RKO (cell line): ENCODE data around the gene PLBD1.
A peak's percentile ranks its signal among the peaks of the same experiment; 100 is the strongest.

Source experiments
- DNase-seq: peaks from one replicate; pipeline ENCODE4 v3.0.0-alpha.2; 2016; ENCODE audit warnings: low spot score

The PLBD1 gene

GRCh38 chr12:14570231-14570630 is 2.5 kb upstream of the PLBD1 start:
- no peak for DNase-seq

DNA sequence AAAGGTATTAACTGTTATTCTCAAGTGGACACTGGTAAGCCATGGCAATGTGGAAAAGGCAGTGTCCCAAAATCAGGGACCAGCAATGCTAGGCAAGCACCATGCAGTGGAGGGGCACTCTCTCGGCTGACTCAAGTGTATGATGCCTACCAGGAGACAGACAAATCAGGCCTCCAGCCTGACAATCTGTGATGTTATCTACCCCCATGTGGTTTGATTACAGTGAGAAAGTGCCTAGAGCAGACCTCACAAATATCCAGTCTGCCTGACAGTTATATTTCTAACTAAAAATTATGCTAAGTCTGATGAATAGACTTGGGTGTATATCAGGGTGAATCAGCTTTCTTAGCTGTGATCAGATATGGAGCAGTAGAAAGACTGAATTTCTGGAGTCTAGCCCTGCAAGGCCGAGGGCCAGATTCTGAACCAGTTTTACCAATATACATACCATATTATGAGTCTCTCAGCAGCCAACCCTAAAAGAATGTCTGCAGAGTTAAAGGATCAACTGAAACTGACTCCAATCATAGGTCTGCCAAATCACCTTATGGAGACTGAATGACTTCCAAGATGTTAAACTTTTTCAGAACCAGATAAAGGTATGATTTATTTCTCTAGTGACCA is 3.2 kb downstream of the PLBD1 start:
- no peak for DNase-seq

- no peak for DNase-seq
Measured at GRCh38 chr12:14563046-14563445, 4.6 kb downstream of the PLBD1 start.

DNA sequence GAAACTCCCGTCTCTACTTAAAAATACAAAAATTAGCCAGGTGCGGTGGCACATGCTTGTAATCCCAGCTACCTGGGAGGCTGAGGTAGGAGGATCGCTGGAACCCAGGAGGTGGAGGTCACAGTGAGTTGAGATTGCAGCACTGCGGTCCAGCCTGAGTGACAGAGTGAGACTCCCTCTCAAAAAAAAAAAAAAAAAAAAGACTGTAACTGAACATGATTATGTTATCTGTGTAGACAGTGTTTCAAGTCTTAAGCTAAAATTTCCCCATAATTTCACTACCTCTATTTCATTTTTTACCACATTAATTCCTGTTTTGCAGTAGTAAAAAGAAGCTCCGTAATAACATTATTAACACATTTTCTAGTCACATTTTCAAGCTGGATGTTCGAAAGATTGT is 5.4 kb downstream of the PLBD1 start:
- no peak for DNase-seq

GRCh38 chr12:14561677-14562238 is 5.9 kb downstream of the PLBD1 start:
- DNase-seq: no peak

DNA sequence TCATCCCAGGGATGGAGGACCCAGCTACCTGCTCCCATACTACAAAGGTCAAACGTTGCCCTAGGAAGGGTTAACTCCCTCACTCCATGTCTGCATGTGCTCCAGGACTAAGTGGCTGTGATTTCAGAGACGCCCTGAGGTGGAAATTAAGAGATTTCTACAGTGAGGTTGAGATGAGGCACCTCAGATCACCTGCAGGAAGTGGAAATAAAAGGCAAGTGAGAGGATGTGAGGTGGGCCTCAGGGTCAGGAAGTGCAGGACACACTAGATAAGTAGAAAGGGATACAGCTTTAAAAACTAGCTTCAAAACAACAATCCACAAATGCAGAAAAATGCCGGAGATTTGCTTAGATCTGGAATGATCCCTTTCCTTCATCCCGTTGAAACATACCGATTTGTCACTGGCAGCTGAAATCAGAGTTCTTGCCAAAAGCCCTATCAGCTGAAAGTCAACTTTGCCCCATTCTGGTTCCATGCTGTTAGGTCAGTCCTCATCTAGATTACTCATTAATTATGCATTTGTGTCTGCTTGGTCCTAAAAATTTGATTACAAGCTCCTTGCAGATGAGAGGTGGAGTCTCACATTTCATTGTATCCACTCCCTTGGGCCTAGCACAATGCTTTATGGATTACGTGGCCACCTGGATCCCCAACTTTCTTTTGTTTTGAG is 6.6 kb downstream of the PLBD1 start:
- DNase-seq: no peak

GRCh38 chr12:14558473-14558959 is 9.2 kb downstream of the PLBD1 start:
- no peak for DNase-seq

GRCh38 chr12:14557966-14558365 is 9.7 kb downstream of the PLBD1 start:
- no peak for DNase-seq

DNA sequence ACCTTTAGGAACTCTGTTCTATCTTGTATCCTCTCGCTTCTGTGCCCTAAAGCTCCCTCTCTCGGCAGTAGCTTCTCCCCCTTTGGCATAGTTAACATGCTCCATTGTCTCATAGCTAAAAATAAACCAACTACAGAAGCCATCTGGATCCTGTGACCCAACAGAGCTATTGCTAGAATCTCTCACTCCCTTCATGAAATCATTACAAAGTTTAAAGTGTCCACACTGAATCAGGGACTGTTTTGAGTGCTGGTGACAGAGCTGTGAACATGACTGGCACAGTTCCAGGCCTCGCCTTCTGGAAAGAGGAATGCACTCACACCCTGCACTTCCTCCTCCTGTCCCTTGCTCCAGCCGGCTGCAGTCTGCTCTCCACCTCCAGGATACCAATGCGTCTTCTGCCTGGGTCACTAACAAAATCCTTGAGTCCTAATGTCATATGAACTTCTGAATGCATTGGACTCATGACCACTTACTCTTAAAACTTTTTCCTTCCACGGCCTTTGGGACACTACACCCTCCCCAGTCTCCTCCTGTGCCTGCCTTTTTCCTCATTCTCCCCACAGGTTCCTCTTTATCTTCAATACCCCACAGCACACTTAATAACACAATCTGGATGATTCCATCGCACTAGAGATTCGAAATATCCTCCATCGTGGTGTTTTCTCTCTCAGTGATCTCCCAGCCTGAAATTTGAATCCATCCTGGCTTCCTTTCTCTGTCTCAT is 13.2 kb downstream of the PLBD1 start:
- DNase-seq: no peak

DNA sequence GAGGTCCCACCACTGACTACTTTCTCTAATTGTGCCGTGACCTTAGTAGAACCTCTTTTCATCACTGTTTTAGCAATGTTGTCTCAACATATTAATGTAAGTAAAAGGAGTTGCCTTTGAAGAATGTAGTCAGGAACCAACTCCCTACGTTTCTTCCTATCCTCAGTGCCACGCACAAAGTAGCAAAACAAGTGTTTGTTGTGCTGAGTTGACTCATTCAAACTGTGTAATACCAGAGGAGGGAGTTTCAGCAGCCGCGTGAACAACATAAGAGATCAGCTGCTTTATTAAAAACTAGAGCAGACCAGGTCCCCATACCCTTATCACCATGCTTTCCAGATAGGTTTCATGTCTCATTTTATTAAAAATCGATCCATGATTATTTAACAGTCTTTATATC is 19.1 kb downstream of the PLBD1 start:
- no peak for DNase-seq

DNA sequence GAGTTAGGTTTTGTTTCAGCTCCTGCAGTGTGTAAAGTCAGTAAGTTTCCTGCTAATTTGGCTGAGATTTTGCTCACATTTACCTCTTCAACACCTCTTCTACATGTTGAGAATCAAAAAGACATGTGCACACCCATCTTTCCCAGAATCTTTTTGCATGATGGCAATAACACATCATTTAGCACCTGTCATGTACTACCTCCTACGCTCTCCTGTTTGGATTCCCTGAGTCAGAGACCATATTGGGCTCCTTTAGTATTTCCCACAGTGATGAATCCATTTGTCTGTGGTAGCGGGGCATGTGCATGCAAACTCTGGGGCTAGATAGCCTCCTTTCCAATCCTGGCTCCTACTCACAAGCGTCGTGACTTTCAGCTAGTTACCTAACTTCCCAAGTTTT is 20.1 kb downstream of the PLBD1 start:
- DNase-seq: no peak

DNA sequence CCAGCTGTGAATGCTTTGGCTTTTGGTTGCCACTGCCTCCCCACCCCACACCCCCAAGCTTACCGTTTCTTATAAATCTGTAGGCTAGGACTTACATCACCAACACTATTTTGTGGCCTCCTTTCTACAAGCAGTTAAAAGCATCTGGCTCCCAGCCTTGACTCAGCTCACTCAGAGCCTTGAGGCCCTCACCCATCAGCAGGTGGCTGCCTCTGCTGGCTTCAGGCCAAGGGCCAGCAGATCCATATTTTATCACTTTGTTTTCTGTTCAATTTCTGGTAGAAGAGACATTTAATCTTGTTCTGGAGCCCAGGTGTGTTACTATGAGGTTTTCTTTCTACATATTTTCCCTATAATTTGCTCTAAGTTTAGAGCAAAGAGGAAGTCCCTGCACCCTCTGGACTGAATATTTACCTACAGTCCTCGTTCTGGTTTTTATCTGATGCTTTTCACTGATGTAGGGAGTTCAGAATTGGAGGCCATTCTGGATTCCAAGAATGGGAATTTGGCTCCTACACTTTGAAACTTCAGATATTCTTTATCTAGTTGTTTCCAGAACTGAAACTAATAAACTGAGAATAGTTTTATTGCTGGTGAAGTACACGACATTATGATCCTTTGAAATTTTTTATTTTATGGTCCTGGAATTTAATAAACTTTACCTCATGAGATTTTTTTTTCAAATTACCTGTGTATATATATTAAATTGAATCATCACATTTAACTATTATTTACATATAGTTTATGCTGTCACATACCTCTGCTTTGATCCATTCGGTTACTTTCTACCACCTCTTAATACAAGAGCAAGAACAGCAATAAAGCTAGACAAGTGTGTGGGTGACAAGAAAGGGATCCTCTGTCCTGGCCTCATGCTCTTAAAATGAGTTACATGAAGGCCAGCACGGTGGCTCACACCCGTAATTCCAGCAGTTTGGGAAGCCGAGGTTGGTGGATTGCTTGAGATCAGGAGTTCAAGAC is 22.2 kb downstream of the PLBD1 start:
- no peak for DNase-seq

DNA sequence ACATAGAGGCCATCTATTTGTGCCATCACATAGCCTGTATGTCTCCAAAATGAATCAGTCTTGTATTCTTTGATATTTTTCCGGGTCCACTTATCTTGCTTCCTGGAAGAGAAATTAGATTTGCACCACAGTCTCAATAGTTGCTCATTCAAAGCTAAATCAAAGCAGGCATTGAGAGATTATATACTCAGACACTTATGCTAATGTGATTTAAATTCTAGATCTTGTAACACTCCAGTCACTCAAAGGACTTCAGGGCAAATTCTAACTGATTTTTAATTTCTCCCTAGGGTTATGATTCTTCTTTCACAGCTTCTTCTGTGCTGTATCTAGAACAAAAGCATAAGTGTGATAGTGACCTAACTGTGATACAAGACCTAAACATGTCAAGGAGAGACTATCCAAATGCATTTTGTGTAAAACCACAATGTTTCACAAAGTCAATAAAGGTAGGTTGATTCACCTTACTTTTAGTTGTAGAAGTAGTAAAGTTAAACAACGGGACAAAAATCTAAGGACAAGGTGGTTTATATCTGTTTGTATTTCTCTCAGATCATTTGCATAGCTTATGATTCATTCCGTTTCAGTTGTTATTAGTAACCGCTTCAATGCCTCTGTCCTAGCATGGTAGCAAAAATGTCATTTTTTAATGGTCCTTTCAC is 26.8 kb downstream of the PLBD1 start:
- no peak for DNase-seq

DNA sequence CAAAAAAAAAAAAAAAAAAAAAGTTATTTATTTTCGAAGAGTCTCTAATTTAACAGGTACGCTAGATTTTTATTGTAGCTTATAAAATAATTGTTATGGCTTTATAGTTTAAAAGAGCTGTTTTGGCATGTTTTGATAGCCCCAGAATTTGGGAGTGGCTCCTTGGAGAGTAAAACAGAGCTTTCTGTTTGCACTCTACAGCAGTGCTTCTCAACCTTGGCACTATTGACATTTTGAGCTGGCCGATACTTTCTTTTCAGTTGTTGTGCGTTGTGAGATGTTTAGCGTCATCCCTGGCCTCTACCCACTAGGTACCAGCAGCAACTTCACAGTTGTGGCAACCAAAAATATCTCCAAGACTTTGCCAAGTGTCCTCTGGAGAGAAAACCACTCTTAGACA is 30.6 kb downstream of the PLBD1 start:
- no peak for DNase-seq

- DNase-seq: no peak
Measured at GRCh38 chr12:14532152-14532551, 35.5 kb downstream of the PLBD1 start.

GRCh38 chr12:14525964-14526363 is 41.7 kb downstream of the PLBD1 start:
- no peak for DNase-seq

- DNase-seq: no peak
Measured at GRCh38 chr12:14521822-14522221, 45.9 kb downstream of the PLBD1 start.

DNA sequence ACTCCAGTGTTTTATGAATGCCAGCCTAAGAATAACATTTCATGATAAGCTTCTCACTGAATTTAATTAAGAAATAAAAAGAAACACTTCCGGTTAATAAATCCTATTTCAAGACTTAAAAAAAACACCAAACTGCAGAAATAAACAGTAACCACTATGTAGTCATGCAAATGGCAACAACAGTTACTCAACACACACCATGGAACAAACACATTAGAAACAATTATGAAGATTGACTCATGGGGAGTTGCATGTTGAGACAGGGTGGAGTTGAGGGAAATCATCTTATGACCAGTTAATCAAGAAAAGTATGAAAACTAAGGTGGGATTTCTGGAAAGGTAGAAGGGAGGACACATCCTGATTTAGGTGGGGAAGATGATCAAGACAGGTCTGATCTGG is 52.7 kb downstream of the PLBD1 start:
- peak; percentile 14 for DNase-seq

GRCh38 chr12:14514154-14514842 is 53.4 kb downstream of the PLBD1 start:
- peak; percentile 49 for DNase-seq

DNA sequence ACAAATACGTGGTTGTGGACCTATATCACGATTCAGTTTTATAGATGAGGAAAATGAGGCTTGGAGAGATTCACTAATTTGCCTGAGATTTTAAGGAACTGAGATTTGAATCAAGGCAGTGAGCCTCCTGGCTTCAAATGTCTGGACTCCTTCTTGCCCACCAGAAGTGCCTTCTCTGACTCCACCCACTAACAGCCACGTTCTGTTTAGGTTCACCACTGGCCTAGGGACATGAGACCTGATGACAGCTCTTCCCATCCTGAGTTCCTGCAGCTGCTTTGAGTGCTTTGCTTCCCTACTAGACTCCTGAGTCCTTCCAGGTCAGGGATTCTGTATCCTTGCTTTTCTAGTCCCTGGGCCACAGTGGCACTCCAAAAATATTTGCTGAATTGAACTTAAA is 57.1 kb downstream of the PLBD1 start:
- DNase-seq: no peak
